NCI-H526 (cell line): ENCODE data around the gene SERPINI1.

Source experiments
- DNase-seq, 2 experiments: peaks; one replicate each; lab custom pipeline; 2025; lab: John Stamatoyannopoulos, UW

Gene SERPINI1, protein sequence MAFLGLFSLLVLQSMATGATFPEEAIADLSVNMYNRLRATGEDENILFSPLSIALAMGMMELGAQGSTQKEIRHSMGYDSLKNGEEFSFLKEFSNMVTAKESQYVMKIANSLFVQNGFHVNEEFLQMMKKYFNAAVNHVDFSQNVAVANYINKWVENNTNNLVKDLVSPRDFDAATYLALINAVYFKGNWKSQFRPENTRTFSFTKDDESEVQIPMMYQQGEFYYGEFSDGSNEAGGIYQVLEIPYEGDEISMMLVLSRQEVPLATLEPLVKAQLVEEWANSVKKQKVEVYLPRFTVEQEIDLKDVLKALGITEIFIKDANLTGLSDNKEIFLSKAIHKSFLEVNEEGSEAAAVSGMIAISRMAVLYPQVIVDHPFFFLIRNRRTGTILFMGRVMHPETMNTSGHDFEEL

GRCh38 chr3:167735233-167736138, at the start of gene SERPINI1:
Gene SERPINI1 (plus strand): TSS chr3:167735721. CDS start chr3:167789129, 53,408 bp downstream.
- DNase-seq = peak; percentile 95 to 96

GRCh38 chr3:167691366-167691765, 44.2 kb upstream of the SERPINI1 start:
- no peak for DNase-seq

- DNase-seq = no peak
Measured at GRCh38 chr3:167694121-167694520, 41.4 kb upstream of the SERPINI1 start.

DNA sequence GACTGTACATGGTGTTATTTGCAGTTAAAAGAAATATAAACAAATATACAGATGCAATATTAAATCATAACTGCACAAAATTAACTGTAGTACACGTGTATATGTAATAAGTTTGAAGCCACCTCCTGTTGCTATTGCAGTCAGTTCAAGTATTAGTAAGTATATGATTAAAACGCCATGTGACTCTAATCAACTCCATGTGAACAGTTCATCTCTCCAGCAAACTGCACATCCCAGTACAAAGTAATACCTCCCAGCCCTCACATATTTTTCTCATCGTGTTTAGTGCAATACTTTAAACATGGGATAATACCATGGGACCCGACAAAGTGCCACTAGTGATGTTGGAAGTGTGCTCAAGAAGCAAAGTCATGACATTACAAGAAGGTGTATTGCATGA, 35.5 kb upstream of the SERPINI1 start:
- no peak for DNase-seq

GRCh38 chr3:167700926-167701325, 34.6 kb upstream of the SERPINI1 start:
- no peak for DNase-seq

GRCh38 chr3:167705840-167706239, 29.7 kb upstream of the SERPINI1 start:
- DNase-seq = no peak

DNA sequence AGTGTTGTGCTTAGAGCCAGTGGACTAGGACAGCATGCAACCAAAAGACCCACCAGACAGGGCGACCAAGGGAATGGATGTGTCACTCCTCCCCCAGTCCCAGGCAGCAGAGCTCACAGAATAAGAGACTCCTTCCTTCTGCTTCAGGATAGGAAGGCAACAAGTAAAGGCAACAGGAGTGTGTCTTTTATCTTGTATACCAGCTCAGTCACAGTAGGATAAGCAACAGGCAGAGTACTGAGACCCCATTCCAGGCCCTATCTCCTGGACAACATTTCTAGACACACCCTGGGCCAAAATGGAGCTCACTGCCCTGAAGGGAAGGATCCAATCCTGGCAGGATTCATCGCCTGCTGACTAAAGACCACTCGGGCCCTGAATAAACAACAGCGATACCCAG, 25.8 kb upstream of the SERPINI1 start:
- no peak for DNase-seq

GRCh38 chr3:167710552-167710951, 25.0 kb upstream of the SERPINI1 start:
- DNase-seq = no peak

DNA sequence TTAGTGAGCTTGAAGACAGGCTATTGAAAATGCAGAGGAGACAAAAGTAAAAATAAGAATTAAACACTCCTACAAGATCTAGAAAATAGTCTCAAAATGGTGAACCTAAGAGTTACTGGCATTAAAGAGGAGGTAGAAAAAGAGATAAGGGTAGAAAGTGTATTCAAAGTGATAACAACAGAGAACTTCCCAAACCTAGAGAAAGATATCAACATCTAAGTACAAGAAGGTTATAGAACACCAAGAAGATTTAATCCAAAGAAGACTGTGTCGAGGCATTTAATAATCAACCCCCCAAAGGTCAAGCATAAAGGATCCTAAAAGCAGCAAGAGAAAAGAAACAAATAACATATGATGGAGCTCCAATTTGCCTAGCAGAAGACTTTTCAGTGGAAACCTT, 24.1 kb upstream of the SERPINI1 start:
- no peak for DNase-seq

DNA sequence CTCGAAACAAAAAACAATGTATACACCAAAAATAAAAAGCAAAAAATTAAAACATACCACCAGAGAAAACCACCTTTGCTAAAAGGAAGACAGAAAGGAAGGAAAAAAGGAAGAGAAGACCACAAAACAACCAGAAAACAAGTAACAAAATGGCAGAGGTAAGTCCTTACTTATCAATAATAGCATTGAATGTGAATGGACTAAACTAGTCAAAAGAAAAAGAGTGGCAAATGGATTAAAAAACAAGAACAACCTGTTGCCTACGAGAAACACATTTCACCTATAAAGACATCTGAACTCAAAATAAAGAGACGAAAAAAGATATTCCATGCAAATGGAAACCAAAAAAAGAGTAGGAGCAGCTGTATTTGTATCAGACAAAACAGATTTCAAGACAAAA, 23.1 kb upstream of the SERPINI1 start:
- DNase-seq = no peak

GRCh38 chr3:167714871-167715270, 20.6 kb upstream of the SERPINI1 start:
- no peak for DNase-seq

DNA sequence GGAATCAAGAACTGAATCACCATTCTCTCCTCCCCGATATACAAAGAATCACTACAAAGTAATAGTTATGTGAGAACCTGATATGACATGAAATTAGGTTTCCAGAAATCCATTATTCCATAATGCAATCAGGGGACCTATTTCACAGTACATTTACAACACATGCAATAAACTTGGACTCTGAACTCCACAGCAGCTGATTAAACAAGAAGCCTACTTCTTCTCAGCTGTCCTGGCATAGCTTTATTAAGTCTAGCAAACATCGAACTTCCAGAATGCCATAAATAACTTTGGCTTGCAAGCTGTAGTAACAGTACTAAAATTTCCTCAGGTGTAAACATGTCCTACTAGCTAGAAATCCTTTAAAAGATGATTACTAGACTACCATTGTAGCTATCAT, 18.6 kb upstream of the SERPINI1 start:
- DNase-seq = peak in 1 of 2 experiments; percentile 21

DNA sequence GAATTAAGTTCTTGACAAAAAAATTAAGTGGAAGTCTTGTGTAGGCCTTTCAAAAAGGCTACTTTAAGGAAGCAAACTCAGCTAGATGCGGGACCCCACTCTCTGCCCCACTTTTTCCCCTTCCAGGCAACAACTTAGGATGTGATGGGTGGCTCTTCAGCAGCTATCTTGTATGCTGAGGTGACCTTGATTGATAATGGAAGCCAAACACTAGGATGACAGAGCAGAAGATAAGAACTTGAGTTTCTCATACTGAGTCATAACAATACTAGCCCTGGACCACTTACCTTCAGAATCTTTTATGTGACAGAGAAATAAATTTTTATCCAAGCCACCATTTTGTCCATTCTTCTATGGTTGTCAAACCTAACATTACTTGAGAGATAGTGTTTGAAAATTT, 16.9 kb upstream of the SERPINI1 start:
- no peak for DNase-seq

- no peak for DNase-seq
Measured at GRCh38 chr3:167723025-167723512, 12.5 kb upstream of the SERPINI1 start.

DNA sequence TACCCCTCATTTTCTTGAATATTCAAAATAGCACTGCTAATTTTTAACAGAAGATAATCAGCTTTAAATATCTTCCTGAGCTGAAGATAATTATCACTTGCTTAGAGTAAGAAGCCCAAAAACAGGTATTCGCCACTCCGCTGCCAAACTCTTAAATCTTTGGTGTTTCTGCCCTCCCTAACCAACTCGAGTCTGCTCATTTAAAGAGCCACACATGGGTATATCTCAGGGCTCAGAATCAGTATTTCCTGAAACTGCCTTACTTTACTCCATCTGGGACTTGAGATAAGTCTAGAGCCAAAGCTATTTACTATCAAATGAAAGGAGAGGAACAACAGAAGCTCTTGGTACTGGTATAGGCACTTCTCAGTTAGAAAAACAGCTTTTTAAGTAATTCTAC, 11.6 kb upstream of the SERPINI1 start:
- no peak for DNase-seq

DNA sequence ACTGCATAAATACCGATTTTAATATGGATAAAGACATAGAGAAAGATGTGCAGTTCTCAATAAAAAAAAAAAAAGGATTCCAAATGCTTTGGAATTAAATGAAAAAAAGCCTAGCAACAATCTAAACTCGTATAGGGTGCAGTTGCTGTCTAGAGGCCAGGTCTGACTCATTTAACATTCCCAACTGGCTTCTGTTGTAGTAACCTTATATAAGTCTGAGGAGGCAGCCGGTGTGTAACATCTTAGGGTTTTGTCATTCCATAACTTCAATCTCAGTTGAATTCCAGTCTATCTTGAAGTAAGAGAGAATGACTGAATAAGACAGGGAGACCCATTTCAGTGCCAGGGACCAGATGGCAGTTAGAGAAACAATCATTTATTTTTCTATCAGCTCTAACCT, 7.3 kb upstream of the SERPINI1 start:
- DNase-seq = no peak

GRCh38 chr3:167728632-167729323, 6.7 kb upstream of the SERPINI1 start:
- no peak for DNase-seq

GRCh38 chr3:167729591-167729990, 5.9 kb upstream of the SERPINI1 start:
- no peak for DNase-seq

DNA sequence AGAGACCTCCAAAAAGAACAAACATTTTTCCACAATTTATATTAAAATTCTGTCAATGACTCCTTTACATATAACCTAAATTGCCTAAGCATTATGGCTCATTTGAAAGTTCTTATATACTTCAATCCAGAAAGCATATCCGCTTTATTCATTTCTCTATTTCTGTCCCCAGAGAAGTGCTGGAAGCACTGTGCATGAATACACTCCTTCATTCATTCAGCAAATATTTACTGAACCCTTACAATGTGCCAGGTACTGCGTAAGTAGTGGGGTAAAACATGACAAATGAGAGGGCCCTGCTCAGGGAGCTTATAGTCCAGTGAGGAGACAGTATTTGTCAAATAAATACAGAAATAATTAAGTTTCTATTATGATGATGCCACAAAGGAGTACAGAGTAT, 4.1 kb upstream of the SERPINI1 start:
- DNase-seq = no peak

- no peak for DNase-seq
Measured at GRCh38 chr3:167732313-167733065, 3.0 kb upstream of the SERPINI1 start.

GRCh38 chr3:167733961-167734497, 1.5 kb upstream of the SERPINI1 start:
- peak in 1 of 2 experiments; percentile 32 for DNase-seq
